HG03060 (cell line): ENCODE results near the gene USP31.

Source experiments
- ATAC-seq: cut with Tn5 transposase; IDR thresholded peaks from one replicate; pipeline ENCODE4 v1.9.1; 2021; ENCODE audit warnings: low read depth, moderate number of reproducible peaks; ENCODE audit not compliant: unreplicated experiment

Gene USP31

GRCh38 chr16:23132775-23133463, 16.3 kb downstream of the USP31 start:
- ATAC-seq: no peak

GRCh38 chr16:23131931-23132621, 17.2 kb downstream of the USP31 start:
- no peak for ATAC-seq

- ATAC-seq: no peak
Measured at GRCh38 chr16:23131436-23131835, 17.8 kb downstream of the USP31 start.

GRCh38 chr16:23131036-23131435, 18.2 kb downstream of the USP31 start:
- ATAC-seq: no peak

- ATAC-seq: no peak
Measured at GRCh38 chr16:23129686-23130085, 19.6 kb downstream of the USP31 start.

- ATAC-seq: no peak
Measured at GRCh38 chr16:23128056-23128455, 21.2 kb downstream of the USP31 start.

- ATAC-seq: no peak
Measured at GRCh38 chr16:23125277-23125676, 24.0 kb downstream of the USP31 start.

- ATAC-seq: no peak
Measured at GRCh38 chr16:23124315-23124714, 24.9 kb downstream of the USP31 start.

GRCh38 chr16:23122144-23122543, 27.1 kb downstream of the USP31 start:
- ATAC-seq: no peak

- ATAC-seq: no peak
Measured at GRCh38 chr16:23121024-23121423, 28.2 kb downstream of the USP31 start.

GRCh38 chr16:23120562-23120961, 28.7 kb downstream of the USP31 start:
- no peak for ATAC-seq

- no peak for ATAC-seq
Measured at GRCh38 chr16:23119570-23119969, 29.7 kb downstream of the USP31 start.

GRCh38 chr16:23114131-23114904, 34.9 kb downstream of the USP31 start:
- no peak for ATAC-seq

GRCh38 chr16:23113185-23113584, 36.1 kb downstream of the USP31 start:
- ATAC-seq: no peak

- no peak for ATAC-seq
Measured at GRCh38 chr16:23110257-23110899, 38.9 kb downstream of the USP31 start.

GRCh38 chr16:23107936-23108335, 41.3 kb downstream of the USP31 start:
- no peak for ATAC-seq

- no peak for ATAC-seq
Measured at GRCh38 chr16:23107117-23107516, 42.1 kb downstream of the USP31 start.

- no peak for ATAC-seq
Measured at GRCh38 chr16:23105309-23105708, 43.9 kb downstream of the USP31 start.

- ATAC-seq: no peak
Measured at GRCh38 chr16:23104032-23104955, 45.0 kb downstream of the USP31 start.

GRCh38 chr16:23103603-23104002, 45.6 kb downstream of the USP31 start:
- no peak for ATAC-seq
